GM19468 (cell line): ENCODE results near the gene OR51I2.

Source experiments
- ATAC-seq: cut with Tn5 transposase; IDR thresholded peaks from one replicate; pipeline ENCODE4 v1.9.1; 2021; ENCODE audit warnings: mild to moderate bottlenecking, moderate library complexity, moderate number of reproducible peaks; ENCODE audit not compliant: unreplicated experiment; ENCODE audit errors: extremely low read depth

OR51I2 gene

GRCh38 chr11:5449023-5449422 lies at the start of gene OR51I2:
Gene OR51I2 (plus strand): TSS chr11:5449323. CDS start chr11:5453489, 4,166 bp downstream.
- no peak for ATAC-seq

GRCh38 chr11:5405173-5405572 lies 44.0 kb upstream of the OR51I2 start:
- ATAC-seq: no peak

- no peak for ATAC-seq
These were observed 28.1 kb upstream of the OR51I2 start for GRCh38 chr11:5420993-5421392.

GRCh38 chr11:5421811-5422210 lies 27.3 kb upstream of the OR51I2 start, which contains the start of gene OR51Q1:
Gene OR51Q1 (plus strand): TSS chr11:5422111. CDS start chr11:5422201, 90 bp downstream.
- no peak for ATAC-seq

GRCh38 chr11:5423131-5423530 lies 26.0 kb upstream of the OR51I2 start:
- no peak for ATAC-seq

- no peak for ATAC-seq
These were observed 7.7 kb upstream of the OR51I2 start, which contains the start of gene OR51I1 for GRCh38 chr11:5441414-5441813. Gene OR51I1 (minus strand): TSS chr11:5441514. CDS start chr11:5441514, 0 bp downstream.

- no peak for ATAC-seq
These were observed 5.2 kb upstream of the OR51I2 start for GRCh38 chr11:5443835-5444393.

GRCh38 chr11:5449432-5449831 lies 309 bp downstream of the OR51I2 start:
- no peak for ATAC-seq

- ATAC-seq: no peak
These were observed 12.0 kb downstream of the OR51I2 start for GRCh38 chr11:5460983-5461621.

- ATAC-seq: no peak
These were observed 18.4 kb downstream of the OR51I2 start for GRCh38 chr11:5467527-5467926.

- no peak for ATAC-seq
These were observed 24.8 kb downstream of the OR51I2 start for GRCh38 chr11:5473921-5474320.

- no peak for ATAC-seq
These were observed 27.2 kb downstream of the OR51I2 start for GRCh38 chr11:5476186-5476819.

- no peak for ATAC-seq
These were observed 36.9 kb downstream of the OR51I2 start for GRCh38 chr11:5486003-5486402.

- no peak for ATAC-seq
These were observed 37.3 kb downstream of the OR51I2 start for GRCh38 chr11:5486421-5486820.

- ATAC-seq: no peak
These were observed 39.3 kb downstream of the OR51I2 start, which contains the start of gene OR52D1 for GRCh38 chr11:5488385-5488784. Gene OR52D1 (plus strand): TSS chr11:5488685. CDS start chr11:5488707, 22 bp downstream.

GRCh38 chr11:5488798-5489399 lies 39.8 kb downstream of the OR51I2 start:
- ATAC-seq: no peak

GRCh38 chr11:5489576-5490357 lies 40.6 kb downstream of the OR51I2 start:
- no peak for ATAC-seq

GRCh38 chr11:5499671-5500070 lies 50.5 kb downstream of the OR51I2 start:
- ATAC-seq: no peak

GRCh38 chr11:5500393-5500801 lies 51.3 kb downstream of the OR51I2 start:
- ATAC-seq: no peak

GRCh38 chr11:5504403-5504921 lies 55.3 kb downstream of the OR51I2 start:
- no peak for ATAC-seq
